GM10266 (cell line): ENCODE measurements around the gene OSBPL3.
A peak's percentile ranks its signal among the peaks of the same experiment; 100 is the strongest.

Source experiments
- DNase-seq: peaks from one replicate; pipeline ENCODE4 v3.0.0; 2012; ENCODE audit errors: extremely low spot score
- TF ChIP-seq, protein P1 (sequence below): IDR thresholded peaks from 2 replicates; pipeline ENCODE4 v1.5.1; 2012; ENCODE audit warnings: mild to moderate bottlenecking, low read depth; ENCODE audit not compliant: control insufficient read depth, insufficient read depth; ENCODE audit errors: missing control alignments

The OSBPL3 gene

DNA sequence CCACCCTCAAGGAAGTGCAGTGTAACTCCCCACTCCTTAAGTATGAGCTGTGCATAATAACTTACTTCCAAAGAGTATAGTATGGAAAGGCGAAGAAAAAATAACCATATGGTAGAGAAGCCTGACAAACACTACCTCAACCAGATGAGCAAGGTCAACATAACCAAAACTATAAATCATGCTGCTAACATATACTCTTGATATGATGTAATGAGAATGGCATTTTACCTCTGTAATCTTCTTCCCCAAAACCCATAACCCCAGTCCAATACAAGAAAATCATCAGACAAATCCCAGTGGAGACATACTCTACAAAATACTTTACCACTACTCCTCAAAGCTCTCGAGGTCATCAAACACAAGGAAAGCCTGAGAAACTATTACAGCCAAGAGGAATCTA, 15.8 kb downstream of the OSBPL3 start:
- TF ChIP-seq, protein P1, sequence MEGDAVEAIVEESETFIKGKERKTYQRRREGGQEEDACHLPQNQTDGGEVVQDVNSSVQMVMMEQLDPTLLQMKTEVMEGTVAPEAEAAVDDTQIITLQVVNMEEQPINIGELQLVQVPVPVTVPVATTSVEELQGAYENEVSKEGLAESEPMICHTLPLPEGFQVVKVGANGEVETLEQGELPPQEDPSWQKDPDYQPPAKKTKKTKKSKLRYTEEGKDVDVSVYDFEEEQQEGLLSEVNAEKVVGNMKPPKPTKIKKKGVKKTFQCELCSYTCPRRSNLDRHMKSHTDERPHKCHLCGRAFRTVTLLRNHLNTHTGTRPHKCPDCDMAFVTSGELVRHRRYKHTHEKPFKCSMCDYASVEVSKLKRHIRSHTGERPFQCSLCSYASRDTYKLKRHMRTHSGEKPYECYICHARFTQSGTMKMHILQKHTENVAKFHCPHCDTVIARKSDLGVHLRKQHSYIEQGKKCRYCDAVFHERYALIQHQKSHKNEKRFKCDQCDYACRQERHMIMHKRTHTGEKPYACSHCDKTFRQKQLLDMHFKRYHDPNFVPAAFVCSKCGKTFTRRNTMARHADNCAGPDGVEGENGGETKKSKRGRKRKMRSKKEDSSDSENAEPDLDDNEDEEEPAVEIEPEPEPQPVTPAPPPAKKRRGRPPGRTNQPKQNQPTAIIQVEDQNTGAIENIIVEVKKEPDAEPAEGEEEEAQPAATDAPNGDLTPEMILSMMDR: no peak
- DNase-seq: no peak

DNA sequence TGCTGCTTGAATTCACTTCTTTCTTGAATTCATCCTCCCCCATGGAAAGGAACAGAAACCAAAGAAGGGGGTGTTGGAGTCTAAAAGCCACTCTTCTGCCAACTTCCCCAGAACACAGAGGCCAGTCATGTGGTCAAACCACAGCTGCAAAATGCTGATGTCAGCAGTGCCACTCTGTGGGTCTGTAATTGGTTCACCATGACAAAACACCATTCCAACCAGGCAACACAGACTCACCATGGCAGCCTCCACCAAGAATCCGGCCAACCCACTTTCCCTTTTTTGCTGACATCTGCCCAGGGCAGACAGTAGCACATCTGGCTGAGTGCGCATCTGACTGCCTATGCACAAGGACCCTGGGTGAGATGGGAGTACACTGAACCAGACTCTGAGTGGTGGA, 16.8 kb downstream of the OSBPL3 start:
- peak; percentile 12 for DNase-seq

DNA sequence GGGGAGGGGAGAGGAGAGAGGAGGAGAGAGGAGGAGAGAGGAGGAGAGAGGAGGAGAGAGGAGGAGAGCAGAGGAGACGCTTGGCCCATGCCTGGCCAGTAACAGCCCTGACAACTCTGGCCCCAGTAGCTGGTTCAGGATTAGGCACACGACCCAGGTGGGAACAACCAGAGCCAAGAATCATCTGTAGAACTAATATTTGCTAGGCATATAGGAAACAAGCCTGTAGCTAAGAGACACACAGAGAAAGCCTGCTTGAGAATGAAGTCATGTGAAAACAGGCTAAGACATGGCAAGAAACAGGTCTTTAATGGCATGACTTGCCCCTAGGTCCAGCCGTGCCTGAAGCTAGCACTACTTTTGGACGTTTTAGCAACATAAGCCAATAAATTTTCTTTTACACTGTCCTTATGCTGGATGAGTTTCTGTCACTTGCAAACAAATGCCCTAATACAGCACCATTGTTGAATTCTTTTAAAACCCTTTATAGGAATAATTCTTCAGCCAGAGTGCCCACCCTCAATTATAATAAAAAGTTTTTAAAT, 17.5 kb downstream of the OSBPL3 start:
- TF ChIP-seq, protein P1: no peak
- no peak for DNase-seq

More for the DNA sequence above, 16.8 kb downstream of the OSBPL3 start:
- TF ChIP-seq, protein P1: no peak

DNA sequence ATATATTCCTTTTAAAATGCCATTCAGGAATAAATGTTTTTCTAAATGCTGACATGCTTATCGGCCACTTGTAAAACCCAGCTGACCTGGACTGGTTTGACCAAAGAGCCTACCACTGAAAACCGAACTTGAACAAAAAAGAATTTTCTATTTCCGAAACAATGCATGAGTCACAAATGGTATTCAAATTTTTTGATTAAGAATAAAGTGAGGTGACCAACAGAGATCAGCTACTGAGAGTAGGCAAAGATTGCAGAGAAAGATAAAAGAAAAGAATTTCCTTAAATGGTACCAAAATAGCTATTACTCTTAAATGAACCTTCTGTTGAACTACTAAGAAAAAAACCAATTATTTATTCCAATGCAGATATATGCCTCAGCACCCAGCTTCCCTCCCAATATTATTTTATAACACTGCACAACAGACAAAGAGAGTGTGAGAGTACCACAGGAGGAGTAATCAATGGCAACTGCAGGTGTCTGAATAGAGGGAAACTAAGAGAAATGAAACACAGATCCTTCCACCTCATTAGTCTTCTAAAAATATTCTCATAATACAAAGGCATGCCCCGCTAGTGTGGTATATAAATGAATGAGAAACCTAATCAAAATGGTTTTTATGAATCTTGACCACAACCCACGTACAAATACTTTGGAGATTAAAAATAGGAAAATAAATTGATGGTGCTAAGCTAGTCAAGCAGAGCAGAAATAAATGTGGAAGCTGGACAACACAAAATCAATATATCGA, 20.1 kb downstream of the OSBPL3 start:
- TF ChIP-seq, protein P1: no peak
- no peak for DNase-seq

DNA sequence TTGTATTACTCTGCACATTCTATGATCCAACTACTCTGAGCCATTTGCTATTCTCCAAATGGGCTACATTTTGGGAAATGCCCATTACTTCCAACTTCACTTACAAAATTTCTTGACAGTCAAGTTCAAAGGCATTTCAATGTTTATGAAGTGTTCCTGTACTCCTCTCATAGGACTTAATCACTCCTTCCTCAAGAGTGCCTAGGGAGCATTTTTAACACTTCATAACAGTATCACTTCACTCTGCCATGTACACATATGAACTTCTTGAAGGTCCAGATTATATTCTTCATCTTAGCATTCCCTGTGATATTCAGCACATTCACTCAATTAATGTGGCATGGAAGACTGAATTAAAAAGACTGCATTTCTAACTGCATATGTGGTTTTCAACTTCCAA, 21.6 kb downstream of the OSBPL3 start:
- no peak for DNase-seq
- TF ChIP-seq, protein P1: no peak

DNA sequence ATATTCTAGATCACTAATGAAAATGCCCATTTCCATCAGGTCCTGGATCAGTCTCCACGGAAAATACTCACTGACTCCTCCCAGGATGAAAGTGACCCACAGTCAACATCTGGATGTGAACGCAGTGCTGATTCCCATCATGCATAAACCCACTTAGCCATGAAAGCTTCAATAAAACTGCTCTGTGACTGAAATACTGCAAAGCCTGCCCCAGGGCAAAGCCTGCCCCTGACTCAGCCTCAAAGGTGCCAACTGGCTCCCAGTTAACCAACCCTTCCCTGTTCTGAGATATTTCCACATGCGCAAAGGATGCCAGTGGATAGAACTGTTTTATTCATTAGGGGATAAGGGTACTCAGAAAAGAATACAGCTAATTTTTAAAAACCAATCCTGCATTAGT, 24.0 kb downstream of the OSBPL3 start:
- TF ChIP-seq, protein P1: no peak
- no peak for DNase-seq

DNA sequence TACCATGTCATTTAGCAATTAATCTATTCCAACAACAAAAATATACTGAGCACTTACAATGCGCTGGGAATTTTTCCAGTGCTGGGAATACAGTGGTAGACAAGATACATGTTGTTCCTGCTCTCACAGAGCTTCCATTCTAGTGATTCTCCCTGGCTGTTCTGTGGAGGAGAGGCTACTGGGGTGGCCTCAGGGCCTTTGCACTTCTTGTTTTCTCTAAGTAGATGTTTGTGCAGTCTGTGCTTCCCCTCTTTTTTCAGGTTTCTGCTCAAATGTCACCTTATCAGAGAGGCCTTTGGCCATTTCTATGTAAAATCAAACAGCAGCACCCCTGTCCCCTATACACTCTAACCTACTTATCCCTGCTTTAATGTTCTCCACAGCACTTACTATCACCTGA, 24.7 kb downstream of the OSBPL3 start:
- DNase-seq: no peak

More for the DNA sequence above, 24.7 kb downstream of the OSBPL3 start:
- TF ChIP-seq, protein P1: no peak
